Measurements from ENCODE around the gene OBSCN.

DNA sequence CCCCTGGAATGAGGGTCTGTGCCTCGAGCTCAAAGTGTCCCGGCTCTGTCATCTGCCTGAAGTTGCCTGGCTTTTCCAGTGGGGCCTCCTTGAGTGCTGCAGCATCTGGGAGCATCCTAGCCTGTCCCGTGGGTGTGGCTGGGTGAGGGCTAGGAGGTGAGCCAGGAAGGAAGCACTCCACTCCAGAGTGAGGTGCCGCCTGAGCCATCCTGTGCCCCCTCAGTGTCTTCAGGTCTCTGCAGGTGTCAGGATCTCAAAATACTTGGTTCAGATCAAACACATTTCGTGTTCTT is 30.7 kb upstream of the OBSCN start:
- no peak for TF ChIP-seq CTCF (IDR thresholded peaks at IDR 0.05)
- TF ChIP-seq POLR2A (IDR thresholded peaks at IDR 0.05), result no peak
- no peak for TF ChIP-seq POLR2AphosphoS5 (IDR thresholded peaks at IDR 0.05)

Data from suprapubic skin (tissue), 4 donors.